HG02981 (cell line): ENCODE results near the gene GSC2.
"Not testable (repeated sequence)": the region's sequence is repeated elsewhere in the genome, so short reads cannot be mapped to it uniquely, and the experiment has no call there.

Source experiments
- ATAC-seq: cut with Tn5 transposase; IDR thresholded peaks from one replicate; pipeline ENCODE4 v1.9.1; 2021; ENCODE audit warnings: mild to moderate bottlenecking, moderate library complexity; ENCODE audit not compliant: unreplicated experiment

GSC2 gene

GRCh38 chr22:19164425-19164824 lies 14.3 kb upstream of the GSC2 start:
- ATAC-seq = no peak

GRCh38 chr22:19158649-19159048 lies 8.6 kb upstream of the GSC2 start:
- ATAC-seq = not testable (repeated sequence)

GRCh38 chr22:19156109-19156508 lies 6.0 kb upstream of the GSC2 start:
- not testable (repeated sequence) for ATAC-seq

- ATAC-seq = no peak
Observed at GRCh38 chr22:19152942-19153883, 3.1 kb upstream of the GSC2 start.

GRCh38 chr22:19151329-19152191 lies 1.5 kb upstream of the GSC2 start:
- no peak for ATAC-seq

DNA sequence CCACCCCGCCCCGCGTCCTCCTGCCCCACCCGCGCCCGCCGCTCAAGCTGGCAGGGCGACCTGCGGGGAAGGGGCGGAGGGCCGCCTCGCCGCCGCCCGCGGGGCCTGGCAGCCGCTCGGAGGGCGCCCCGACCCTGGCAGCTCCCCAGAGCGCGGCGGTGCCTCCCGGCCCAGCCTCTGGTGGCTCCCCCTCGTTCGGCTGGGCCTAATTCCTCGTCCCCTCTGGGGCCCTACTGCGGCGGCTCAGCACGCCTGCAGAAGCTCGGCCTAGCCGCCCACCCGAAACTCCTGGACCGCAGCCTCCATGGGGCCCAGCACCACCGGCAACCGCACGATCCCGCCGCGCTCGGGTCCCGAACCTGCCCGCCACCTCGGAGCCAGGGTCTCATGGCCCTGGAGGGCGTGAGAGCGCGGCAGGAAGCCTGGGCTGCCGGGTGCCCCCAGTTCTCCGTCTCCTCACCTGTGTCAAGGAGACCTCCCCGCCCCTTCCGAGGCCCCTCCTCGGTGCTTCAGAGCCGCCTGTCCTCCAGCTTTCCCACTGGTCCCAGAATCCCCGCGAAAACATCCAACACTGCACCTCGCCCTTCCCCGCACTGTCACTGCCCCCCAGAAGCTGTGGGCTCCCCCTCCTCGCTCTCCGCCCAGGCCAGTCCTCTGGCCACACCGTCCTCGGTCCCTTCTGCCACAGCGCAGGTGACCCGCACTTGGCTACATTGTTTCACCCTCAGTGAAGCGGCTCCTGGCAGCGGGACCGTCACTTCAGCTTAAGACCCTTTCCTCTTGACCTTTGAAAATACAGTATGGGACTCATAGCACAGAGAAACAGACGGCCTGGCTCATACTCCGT lies 613 bp upstream of the GSC2 start:
- ATAC-seq = no peak

GRCh38 chr22:19149047-19149883 lies 827 bp downstream of the GSC2 start:
- no peak for ATAC-seq

GRCh38 chr22:19148417-19149046 lies 1.6 kb downstream of the GSC2 start:
- no peak for ATAC-seq

DNA sequence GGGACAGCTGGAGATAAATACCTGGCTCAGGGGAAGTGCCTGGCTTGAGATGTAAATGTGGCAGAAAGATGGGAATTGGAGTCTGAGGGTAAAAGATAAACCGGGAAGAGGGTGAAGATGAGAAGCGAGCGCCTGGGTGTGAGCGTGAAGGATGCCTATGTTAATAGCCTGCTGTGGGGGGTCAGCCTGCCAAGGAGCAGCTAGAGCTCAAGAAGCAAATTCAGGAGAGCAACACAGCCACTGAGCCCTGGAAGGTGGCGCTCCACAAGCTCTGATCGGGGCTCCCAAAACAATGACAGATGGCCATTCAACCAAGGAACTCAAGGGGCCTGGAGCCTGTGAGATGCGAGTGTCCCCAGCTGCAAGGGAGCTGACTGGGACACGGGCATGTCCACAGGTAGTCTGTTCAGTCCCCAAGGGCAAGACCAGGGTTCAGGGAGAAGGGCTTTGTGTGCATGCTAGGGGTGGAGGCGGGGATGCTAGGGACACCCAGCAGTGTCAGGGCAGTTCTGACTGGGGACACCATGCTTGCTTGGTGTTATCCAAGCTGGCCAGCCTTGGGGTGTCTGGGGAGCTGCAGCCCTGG lies 2.8 kb downstream of the GSC2 start:
- no peak for ATAC-seq

- no peak for ATAC-seq
Observed at GRCh38 chr22:19146215-19146968, 3.7 kb downstream of the GSC2 start.

GRCh38 chr22:19143967-19144400 lies 6.1 kb downstream of the GSC2 start:
- no peak for ATAC-seq

GRCh38 chr22:19143212-19143611 lies 6.9 kb downstream of the GSC2 start:
- no peak for ATAC-seq

GRCh38 chr22:19142394-19142793 lies 7.7 kb downstream of the GSC2 start:
- no peak for ATAC-seq

GRCh38 chr22:19139974-19140373 lies 10.1 kb downstream of the GSC2 start:
- no peak for ATAC-seq

DNA sequence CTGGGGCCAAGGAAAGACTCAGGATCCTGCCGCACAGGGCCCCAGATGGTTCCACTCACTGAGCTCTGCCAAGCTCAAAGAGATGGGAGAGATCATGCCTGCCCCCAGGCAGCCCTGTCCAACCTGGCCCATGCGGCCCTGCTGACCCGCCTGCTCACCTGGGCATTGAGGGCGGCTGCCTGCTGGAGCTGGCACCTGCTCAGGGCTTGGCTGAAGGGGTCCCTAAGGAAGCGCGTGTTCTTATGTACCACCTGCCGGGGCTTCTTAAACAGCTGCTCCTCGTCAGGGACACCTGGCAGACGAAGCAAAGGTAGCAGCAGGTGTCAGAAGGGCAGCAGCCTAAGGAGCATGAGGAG lies 11.1 kb downstream of the GSC2 start:
- no peak for ATAC-seq

GRCh38 chr22:19138217-19139000 lies 11.7 kb downstream of the GSC2 start:
- no peak for ATAC-seq

GRCh38 chr22:19137384-19138216 lies 12.5 kb downstream of the GSC2 start:
- no peak for ATAC-seq
